Neuronal stem cell (in vitro differentiated cells): ENCODE results near the gene TJP1.

Experiments used
- DNase-seq: peaks from one replicate; pipeline ENCODE4 v3.0.0-alpha.2; 2013; ENCODE audit warnings: low spot score
- H2AFZ ChIP-seq: one replicate; pipeline ENCODE4 v1.6.1; 2013; ENCODE audit warnings: mild to moderate bottlenecking, low read length, inconsistent platforms
- H2AK5ac ChIP-seq: 2 replicates; pipeline ENCODE4 v1.6.1; 2013; ENCODE audit warnings: low read depth, mild to moderate bottlenecking, inconsistent platforms, low read length, moderate library complexity, mixed read lengths
- H2BK120ac ChIP-seq: 2 replicates; pipeline ENCODE4 v1.6.1; 2013; ENCODE audit warnings: low read depth, mild to moderate bottlenecking, inconsistent platforms, low read length, moderate library complexity, mixed read lengths
- H2BK12ac ChIP-seq: one replicate; pipeline ENCODE4 v1.6.1; 2013; ENCODE audit warnings: low read length, inconsistent platforms
- H2BK15ac ChIP-seq: 2 replicates; pipeline ENCODE4 v1.6.1; 2013; ENCODE audit warnings: mild to moderate bottlenecking, low read length, inconsistent platforms, mixed read lengths
- H2BK5ac ChIP-seq: one replicate; pipeline ENCODE4 v1.6.1; 2013; ENCODE audit warnings: inconsistent platforms, mild to moderate bottlenecking, low read length, moderate library complexity
- H3K14ac ChIP-seq: one replicate; pipeline ENCODE4 v1.6.1; 2013; ENCODE audit warnings: low read length, inconsistent platforms
- H3K18ac ChIP-seq: 2 replicates; pipeline ENCODE4 v1.6.1; 2013; ENCODE audit warnings: low read length, inconsistent platforms
- H3K23ac ChIP-seq: 2 replicates; pipeline ENCODE4 v1.6.1; 2013; ENCODE audit warnings: low read depth, mild to moderate bottlenecking, mixed read lengths, low read length, inconsistent platforms; ENCODE audit not compliant: poor library complexity
- H3K27ac ChIP-seq: replicated peaks from 3 replicates; pipeline ENCODE4 v1.5.1; 2013; ENCODE audit warnings: low read length, inconsistent platforms
- H3K27me3 ChIP-seq, 3 experiments: 2 replicates each; pipeline ENCODE4 v1.6.1; 2013; ENCODE audit warnings: low read length in 3 of 3, mild to moderate bottlenecking in 2 of 3, inconsistent platforms in 1 of 3, low read depth in 1 of 3, mixed read lengths in 1 of 3, moderate library complexity in 1 of 3; ENCODE audit not compliant: control insufficient read depth in 3 of 3, insufficient read depth in 3 of 3
- H3K36me3 ChIP-seq, 2 donors: replicated peaks in 1 of 2; 2 replicates each; pipeline ENCODE4 v1.6.1; 2013; ENCODE audit warnings: low read length in 2 of 2; ENCODE audit not compliant: control insufficient read depth in 2 of 2, insufficient read depth in 2 of 2
- H3K4ac ChIP-seq: 2 replicates; pipeline ENCODE4 v1.6.1; 2013; ENCODE audit warnings: inconsistent platforms, mild to moderate bottlenecking, low read length, moderate library complexity
- H3K4me1 ChIP-seq, 2 donors: 1 replicate in 1 of 2; 2 replicates in 1 of 2; pipeline ENCODE4 v1.6.1; 2013; ENCODE audit warnings: low read length in 2 of 2, low read depth in 1 of 2; ENCODE audit not compliant: control insufficient read depth in 2 of 2, insufficient read depth in 1 of 2
- H3K4me2 ChIP-seq: one replicate; pipeline ENCODE4 v1.6.1; 2013; ENCODE audit warnings: mild to moderate bottlenecking, low read length, inconsistent platforms; ENCODE audit not compliant: insufficient read depth, poor library complexity, severe bottlenecking
- H3K4me3 ChIP-seq, 2 donors: 2 replicates each; pipeline ENCODE4 v1.5.1; 2013; ENCODE audit warnings: low read length in 2 of 2, mild to moderate bottlenecking in 2 of 2, inconsistent platforms in 1 of 2, moderate library complexity in 1 of 2
- H3K79me1 ChIP-seq: one replicate; pipeline ENCODE4 v1.6.1; 2013; ENCODE audit warnings: low read depth, mild to moderate bottlenecking, inconsistent platforms, low read length, moderate library complexity
- H3K9ac ChIP-seq: one replicate; pipeline ENCODE4 v1.6.1; 2013; ENCODE audit warnings: mild to moderate bottlenecking, low read depth, low read length, inconsistent platforms; ENCODE audit not compliant: poor library complexity
- H3K9me3 ChIP-seq, 2 donors: replicated peaks in 1 of 2; 2 replicates each; pipeline versions ENCODE3 to v1.6.1; 2013; ENCODE audit warnings: low read length in 2 of 2, mild to moderate bottlenecking in 2 of 2, inconsistent platforms in 1 of 2, low read depth in 1 of 2, mixed read lengths in 1 of 2, moderate library complexity in 1 of 2; ENCODE audit not compliant: control insufficient read depth in 2 of 2, insufficient read depth in 1 of 2
- H4K8ac ChIP-seq: one replicate; pipeline ENCODE4 v1.6.1; 2013; ENCODE audit warnings: low read depth, mild to moderate bottlenecking, inconsistent platforms, low read length, moderate library complexity
- H4K91ac ChIP-seq: one replicate; pipeline ENCODE4 v1.6.1; 2013; ENCODE audit warnings: low read length, low read depth, mild to moderate bottlenecking, inconsistent platforms; ENCODE audit not compliant: poor library complexity
- WGBS, 2 donors: extraction: QIAGEN DNeasy Blood & Tissue Kit; methylation state at CpG; one replicate each; pipeline ENCODE4 v1.1.7; 2013; ENCODE audit warnings: missing lambda C conversion rate in 2 of 2, mixed read lengths in 1 of 2; ENCODE audit not compliant: insufficient read length in 2 of 2, insufficient replicate concordance in 1 of 2; ENCODE audit errors: extremely low coverage in 2 of 2; 5-methylcytosine and 5-hydroxymethylcytosine counted together

TJP1 gene

GRCh38 chr15:29840054-29840453 is 17.8 kb upstream of the TJP1 start:
- Histone ChIP-seq H4K91ac (no peak overlapping the region), H3K14ac (no peak overlapping the region), H2AK5ac (no peak overlapping the region), H3K9ac (no peak overlapping the region), H2BK5ac (no peak overlapping the region), H3K27ac (no peak overlapping the region), H3K79me1 (no peaks in the 10 kb centered on the region), H3K36me3 (no peaks in the 10 kb centered on the region), H2BK120ac (no peak overlapping the region), H2AFZ (no peak overlapping the region), H2BK15ac (no peak overlapping the region), H3K4ac (no peak overlapping the region), H3K18ac (no peak overlapping the region), H4K8ac (no peak overlapping the region), H3K23ac (no peak overlapping the region), H2BK12ac (no peak overlapping the region), H3K27me3 (no peaks in the 10 kb centered on the region), H3K4me1 (peaks cover 0 to 3% of the 10 kb centered on the region in 2 donors), H3K9me3 (peaks cover 0 to 2% of the 10 kb centered on the region in 2 donors), H3K4me2 (no peak overlapping the region), H3K4me3 (no peak overlapping the region)
- WGBS, 2 donors, result 100% methylated on average over 1 of the region's 3 CpGs; no CpG with 5 or more reads in 1 of the 2 donors
- DNase-seq, result no peak

- no peak overlapping the region for H3K23ac ChIP-seq
- H2AFZ ChIP-seq, result no peak overlapping the region
- no peak overlapping the region for H3K4ac ChIP-seq
- H3K4me3 ChIP-seq, result no peak overlapping the region
- H2BK12ac ChIP-seq, result no peak overlapping the region
- H3K18ac ChIP-seq, result no peak overlapping the region
- H2BK120ac ChIP-seq, result no peak overlapping the region
- no peak overlapping the region for H4K91ac ChIP-seq
- no peak overlapping the region for H3K27ac ChIP-seq
- H2BK15ac ChIP-seq, result no peak overlapping the region
- H3K9ac ChIP-seq, result no peak overlapping the region
- H2AK5ac ChIP-seq, result no peak overlapping the region
- no peaks in the 10 kb centered on the region for H3K27me3 ChIP-seq
- WGBS, 2 donors, result no CpG with 5 or more reads among the region's 3 CpGs
- H3K79me1 ChIP-seq, result no peaks in the 10 kb centered on the region
- H4K8ac ChIP-seq, result no peak overlapping the region
- H3K4me2 ChIP-seq, result no peak overlapping the region
- H3K9me3 ChIP-seq, result no peaks in the 10 kb centered on the region
- H3K4me1 ChIP-seq, result peaks cover 0 to 1% of the 10 kb centered on the region in 2 donors
- no peak for DNase-seq
- H3K14ac ChIP-seq, result no peak overlapping the region
- H3K36me3 ChIP-seq, result no peaks in the 10 kb centered on the region
- H2BK5ac ChIP-seq, result no peak overlapping the region
Observed at GRCh38 chr15:29838352-29839010, 16.2 kb upstream of the TJP1 start.

DNA sequence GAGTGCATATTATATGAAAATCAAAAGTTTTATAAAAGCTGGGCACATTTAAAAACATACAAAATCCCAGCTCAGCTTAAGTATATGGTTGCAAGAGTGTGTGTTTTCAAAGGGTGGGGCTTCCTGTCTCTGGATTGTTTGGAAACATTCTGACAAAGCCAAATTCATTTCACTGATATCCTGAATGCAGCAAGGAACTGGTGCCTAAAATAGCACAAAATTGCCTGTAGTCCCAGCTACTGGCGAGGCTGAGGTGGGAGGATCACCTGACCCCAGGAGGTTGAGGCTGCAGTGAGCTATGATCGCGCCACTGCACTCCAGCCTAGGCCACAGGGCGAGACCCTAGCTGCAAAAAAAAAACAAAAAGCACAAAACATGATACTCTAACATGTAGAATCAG is 13.0 kb upstream of the TJP1 start:
- Histone ChIP-seq H2BK120ac (no peak overlapping the region), H2BK5ac (no peak overlapping the region), H3K14ac (no peak overlapping the region), H2BK12ac (no peak overlapping the region), H3K18ac (no peak overlapping the region), H3K4me3 (no peak overlapping the region), H3K9me3 (no peaks in the 10 kb centered on the region), H3K79me1 (no peaks in the 10 kb centered on the region), H3K27ac (no peak overlapping the region), H3K23ac (no peak overlapping the region), H2AK5ac (no peak overlapping the region), H4K91ac (no peak overlapping the region), H3K4me2 (no peak overlapping the region), H3K27me3 (no peaks in the 10 kb centered on the region), H3K4ac (no peak overlapping the region), H4K8ac (no peak overlapping the region), H2AFZ (peak overlapping the region; percentile 4), H3K36me3 (no peaks in the 10 kb centered on the region), H3K4me1 (no peaks in the 10 kb centered on the region), H2BK15ac (no peak overlapping the region), H3K9ac (no peak overlapping the region)
- WGBS, 2 donors, result no CpG with 5 or more reads among the region's 4 CpGs
- no peak for DNase-seq

DNA sequence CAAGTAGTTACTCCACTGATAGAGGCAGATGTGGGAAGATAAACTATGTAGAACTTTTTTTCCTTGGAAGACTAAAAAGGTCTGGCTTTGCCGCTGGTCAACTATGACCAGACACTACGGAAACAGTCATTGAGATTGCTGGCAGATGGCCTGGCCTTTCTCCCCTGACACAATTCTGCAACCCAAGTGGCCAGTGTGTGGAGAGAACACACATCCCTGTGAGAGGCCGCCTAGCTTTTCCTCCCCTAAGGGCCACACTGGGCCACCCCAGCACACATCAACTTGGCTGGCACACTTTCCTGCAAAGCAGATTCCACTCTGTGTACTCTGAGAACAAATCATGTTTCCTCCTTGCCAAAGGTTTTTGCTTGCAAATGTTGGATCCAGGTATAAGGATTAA is 10.4 kb upstream of the TJP1 start:
- no peak overlapping the region for H2BK5ac ChIP-seq
- H3K4ac ChIP-seq, result no peak overlapping the region
- H3K4me3 ChIP-seq, result no peak overlapping the region
- no peak overlapping the region for H4K8ac ChIP-seq
- H3K14ac ChIP-seq, result no peak overlapping the region
- no peaks in the 10 kb centered on the region for H3K9me3 ChIP-seq
- no peak overlapping the region for H4K91ac ChIP-seq
- H3K4me2 ChIP-seq, result no peak overlapping the region
- no peak overlapping the region for H3K23ac ChIP-seq
- no peak overlapping the region for H2AK5ac ChIP-seq
- H3K79me1 ChIP-seq, result no peaks in the 10 kb centered on the region
- H3K18ac ChIP-seq, result no peak overlapping the region
- no peak overlapping the region for H2BK120ac ChIP-seq
- no peak overlapping the region for H2AFZ ChIP-seq
- no peak overlapping the region for H3K9ac ChIP-seq
- no CpG with 5 or more reads among the region's 3 CpGs for WGBS, 2 donors
- H3K4me1 ChIP-seq, result no peaks in the 10 kb centered on the region
- H3K27me3 ChIP-seq, result no peaks in the 10 kb centered on the region
- H2BK12ac ChIP-seq, result no peak overlapping the region
- H2BK15ac ChIP-seq, result no peak overlapping the region
- no peak for DNase-seq
- no peaks in the 10 kb centered on the region for H3K36me3 ChIP-seq
- no peak overlapping the region for H3K27ac ChIP-seq
